Myocyte (in vitro differentiated cells): Measurements from ENCODE around the gene DNMT3A. TPM values are rescaled to one million over a fixed set of nuclear protein-coding genes. Genes with fewer than 3 reads are reported as not detected.

Experiments
- DNase-seq: peaks from one replicate; pipeline ENCODE4 v3.0.0-alpha.2; 2012; ENCODE audit warnings: low read depth
- total RNA-seq: library from RNA; depleted of rRNA; stranded (reverse); fragments of >200 nt; gene quantifications from 2 replicates; pipeline ENCODE4 v1.2.3, GENCODE V29; 2014

Gene DNMT3A
- total RNA-seq, 1 donor from 2014 or later = 5.7 TPM

DNA sequence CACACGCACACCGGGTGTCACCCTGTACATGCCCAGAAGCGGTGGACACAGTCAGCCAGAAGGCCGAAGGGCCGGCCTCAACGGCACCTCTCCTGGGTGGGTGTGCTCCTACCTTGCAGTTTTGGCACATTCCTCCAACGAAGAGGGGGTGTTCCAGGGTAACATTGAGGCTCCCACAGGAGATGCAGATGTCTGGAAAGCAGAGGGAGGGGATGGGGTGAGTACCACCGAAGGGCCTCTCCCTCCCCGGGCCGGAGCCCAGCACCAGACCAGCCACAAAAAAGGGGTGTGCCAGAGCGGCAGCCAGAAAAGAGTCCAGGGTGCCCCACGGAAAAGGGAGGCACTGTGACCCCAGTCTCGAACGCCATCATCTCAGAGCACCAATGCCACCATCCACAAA lies 96.6 kb downstream of the DNMT3A start:
- DNase-seq = no peak

DNA sequence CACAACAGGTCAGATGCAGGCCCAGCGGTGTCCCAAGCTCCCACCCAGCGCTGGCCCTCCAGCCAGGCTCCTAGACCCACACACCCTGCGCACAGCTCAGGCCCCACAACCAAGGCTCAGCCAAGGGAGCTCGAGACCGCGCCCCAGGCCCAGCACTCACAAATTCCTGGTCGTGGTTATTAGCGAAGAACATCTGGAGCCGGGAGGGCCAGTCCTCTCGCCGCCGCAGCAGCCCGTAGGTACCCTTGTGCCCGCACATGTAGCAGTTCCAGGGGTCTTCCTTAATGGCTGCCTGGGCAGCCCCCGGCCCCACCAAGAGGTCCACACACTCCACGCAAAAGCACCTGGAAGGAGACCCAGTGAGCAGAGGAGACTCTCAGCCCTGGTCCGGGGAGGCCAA lies 97.7 kb downstream of the DNMT3A start:
- DNase-seq = no peak

DNA sequence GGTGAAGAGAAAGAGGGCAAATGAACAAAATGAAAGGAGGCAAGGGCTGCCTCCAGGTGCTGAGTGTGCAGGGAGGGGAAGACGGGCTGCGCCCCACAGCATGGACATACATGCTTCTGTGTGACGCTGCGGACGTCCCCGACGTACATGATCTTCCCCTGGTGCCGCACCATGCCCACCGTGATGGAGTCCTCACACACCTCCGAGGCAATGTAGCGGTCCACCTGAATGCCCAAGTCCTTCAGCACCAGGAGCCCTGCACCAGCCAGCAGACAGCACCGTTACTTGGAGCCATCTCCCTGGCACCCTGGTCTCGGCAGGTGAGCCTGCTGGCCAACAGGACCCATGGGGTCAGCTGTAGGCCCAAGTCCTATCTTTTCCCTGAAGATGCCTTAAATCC lies 100.3 kb downstream of the DNMT3A start:
- DNase-seq = no peak

DNA sequence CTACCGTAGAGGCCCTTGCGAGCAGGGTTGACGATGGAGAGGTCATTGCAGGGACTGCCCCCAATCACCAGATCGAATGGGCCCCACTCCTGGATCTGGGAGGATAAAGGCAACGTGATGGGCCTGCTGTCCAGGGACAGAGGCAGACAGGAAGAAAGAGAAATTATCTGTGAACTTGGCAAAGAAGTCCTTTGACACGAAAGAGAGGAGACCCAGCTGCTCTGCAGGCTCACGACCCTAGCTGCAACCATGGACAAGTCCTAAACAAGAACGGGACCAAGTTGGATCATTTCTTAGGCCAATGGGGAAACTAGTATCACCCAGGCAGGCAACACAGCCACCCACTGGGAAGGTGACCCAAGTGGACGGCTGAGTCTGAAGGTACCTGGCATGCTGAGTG lies 101.1 kb downstream of the DNMT3A start:
- DNase-seq = no peak

DNA sequence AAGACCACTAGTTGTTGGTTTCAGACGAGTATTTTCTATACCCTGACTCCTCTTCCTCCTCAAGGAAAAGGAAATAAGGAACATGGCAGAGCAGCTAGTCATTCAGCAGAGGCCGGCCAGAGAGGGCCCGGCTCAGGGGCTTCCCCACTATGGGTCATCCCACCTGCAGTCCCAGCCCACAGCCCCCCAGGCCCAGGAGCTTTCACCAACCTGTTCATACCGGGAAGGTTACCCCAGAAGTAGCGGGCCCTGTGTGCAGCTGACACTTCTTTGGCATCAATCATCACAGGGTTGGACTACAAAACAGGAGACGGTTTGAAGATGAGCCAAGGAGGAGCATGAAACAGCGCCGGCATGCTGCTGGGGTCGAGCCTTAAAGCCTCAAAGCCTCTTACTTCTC lies 102.8 kb downstream of the DNMT3A start:
- no peak for DNase-seq

DNA sequence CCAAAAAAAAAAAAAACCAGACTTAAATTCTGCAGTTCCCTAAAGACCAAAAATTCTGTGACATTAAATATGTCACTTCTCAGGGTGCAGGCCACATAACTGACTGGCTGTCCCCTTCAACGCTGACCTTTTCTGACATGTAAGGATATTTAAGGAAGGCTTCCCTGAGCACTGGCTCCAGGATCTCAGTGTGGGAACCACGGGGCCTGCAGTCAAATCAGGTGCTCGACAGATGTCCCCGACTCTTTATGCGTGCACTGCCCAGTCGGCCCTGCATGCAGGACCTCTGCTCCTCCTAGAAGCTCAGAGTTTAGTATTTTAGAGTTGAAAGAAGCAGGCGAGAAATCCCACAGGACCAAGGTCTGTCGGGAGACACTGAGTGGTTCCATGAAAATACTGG lies 104.0 kb downstream of the DNMT3A start:
- no peak for DNase-seq

DNA sequence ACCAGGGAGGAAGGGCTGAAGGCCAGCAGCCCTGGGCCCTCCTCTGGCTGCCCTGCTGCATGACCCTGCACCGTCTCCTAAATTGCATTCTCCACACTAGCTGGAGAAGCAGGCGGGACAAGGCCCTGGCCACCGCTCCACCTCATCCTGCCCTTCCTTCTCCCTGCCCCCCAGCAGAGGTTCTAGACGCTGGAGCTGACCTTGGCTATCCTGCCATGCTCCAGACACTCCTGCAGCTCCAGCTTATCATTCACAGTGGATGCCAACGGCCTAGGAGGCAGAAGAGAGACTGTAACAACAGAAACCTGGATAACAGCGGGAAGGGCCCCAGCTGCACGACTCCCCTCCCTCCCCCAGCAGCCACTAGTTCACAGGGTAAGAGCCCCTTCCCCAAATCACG lies 105.0 kb downstream of the DNMT3A start:
- no peak for DNase-seq

DNA sequence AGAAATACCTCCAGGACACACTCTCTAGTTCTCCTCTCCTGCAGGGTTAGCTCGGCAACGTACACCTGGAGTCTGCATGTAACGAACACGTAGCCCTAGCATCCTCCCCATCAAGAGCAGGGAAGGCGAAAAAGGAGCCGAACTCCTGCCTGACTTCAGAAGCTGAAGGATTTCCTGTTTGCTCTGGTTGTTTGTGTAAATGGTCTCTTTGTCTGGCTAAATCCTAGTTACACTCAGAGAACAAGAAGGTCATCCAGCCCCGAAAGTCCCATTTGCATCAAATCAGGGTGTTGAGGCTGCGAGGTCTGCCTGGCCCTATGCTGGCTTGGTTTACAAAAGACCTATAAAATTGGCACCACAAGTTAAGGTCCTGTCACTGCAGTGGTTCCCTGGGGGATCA lies 107.0 kb downstream of the DNMT3A start:
- no peak for DNase-seq

DNA sequence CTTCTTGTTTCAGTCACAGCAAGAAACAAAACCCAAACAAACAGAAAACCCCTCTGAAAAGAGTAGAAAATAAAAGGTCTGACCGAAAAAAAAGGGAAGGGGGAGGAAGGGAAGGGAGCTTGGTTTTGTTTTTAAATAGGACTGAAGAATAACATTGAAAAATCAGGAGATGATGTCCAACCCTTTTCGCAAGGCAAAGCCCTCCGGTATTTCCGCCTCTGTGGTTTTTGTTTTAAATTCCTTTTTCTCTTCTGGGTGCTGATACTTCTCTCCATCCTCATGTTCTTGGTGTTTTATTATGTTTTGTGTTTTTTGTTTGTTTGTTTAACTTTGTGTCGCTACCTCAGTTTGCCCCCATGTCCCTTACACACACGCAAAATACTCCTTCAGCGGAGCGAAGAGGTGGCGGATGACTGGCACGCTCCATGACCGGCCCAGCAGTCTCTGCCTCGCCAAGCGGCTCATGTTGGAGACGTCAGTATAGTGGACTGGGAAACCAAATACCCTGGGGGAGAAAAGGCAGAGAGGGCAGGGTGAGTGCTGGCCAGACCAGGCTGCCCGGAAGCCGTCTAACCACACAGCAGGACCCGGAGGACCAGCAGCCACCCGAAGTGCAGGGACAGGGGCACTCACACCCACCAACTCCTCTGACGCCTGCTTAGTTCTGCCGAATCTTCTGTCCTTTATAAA lies 107.7 kb downstream of the DNMT3A start:
- DNase-seq = no peak

DNA sequence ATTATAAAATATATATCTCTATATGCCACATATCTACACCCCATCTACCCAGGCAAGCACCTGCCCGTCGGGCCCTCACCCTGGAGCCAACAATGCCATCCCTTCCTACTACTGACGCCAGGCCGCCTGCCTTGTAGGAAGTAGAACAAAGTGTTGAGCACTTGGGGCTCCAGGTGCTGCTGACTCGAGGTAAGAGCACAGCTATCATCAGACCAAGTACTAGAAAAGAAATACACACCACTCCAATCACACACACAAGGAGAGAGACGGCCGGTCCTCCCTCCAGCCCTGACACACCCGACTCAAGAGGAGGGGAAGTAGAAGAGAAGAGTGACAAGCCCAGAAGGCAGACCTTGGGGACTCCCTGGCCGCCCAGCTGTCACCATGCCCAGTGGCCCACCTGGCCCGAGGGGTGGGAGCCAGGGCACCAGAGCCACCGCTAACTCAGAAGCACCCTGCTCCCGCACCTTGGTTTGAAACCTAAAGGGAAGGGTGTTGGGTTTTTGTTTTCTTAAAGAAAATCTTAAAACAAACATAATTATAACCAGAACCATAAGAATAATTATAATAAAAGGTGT lies 109.4 kb downstream of the DNMT3A start:
- DNase-seq = no peak

DNA sequence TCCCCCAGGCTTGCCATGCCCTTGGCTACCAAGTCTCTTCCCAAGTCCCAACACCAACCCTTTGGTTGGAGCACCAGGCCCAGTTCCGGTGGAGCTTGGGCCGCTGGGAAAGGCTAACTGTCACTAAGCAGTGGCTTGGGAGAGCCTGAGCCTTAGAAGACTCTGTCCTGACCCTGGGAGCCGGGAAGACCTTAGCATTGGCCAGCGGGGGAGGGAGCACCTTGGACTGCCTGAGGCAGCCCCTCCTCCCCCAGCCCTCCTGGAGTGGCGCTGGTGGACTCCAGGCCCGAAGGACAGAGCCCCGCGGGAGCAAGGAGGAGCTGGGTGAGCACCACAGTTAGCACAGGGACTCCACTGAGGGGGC lies 110.8 kb downstream of the DNMT3A start:
- no peak for DNase-seq

DNA sequence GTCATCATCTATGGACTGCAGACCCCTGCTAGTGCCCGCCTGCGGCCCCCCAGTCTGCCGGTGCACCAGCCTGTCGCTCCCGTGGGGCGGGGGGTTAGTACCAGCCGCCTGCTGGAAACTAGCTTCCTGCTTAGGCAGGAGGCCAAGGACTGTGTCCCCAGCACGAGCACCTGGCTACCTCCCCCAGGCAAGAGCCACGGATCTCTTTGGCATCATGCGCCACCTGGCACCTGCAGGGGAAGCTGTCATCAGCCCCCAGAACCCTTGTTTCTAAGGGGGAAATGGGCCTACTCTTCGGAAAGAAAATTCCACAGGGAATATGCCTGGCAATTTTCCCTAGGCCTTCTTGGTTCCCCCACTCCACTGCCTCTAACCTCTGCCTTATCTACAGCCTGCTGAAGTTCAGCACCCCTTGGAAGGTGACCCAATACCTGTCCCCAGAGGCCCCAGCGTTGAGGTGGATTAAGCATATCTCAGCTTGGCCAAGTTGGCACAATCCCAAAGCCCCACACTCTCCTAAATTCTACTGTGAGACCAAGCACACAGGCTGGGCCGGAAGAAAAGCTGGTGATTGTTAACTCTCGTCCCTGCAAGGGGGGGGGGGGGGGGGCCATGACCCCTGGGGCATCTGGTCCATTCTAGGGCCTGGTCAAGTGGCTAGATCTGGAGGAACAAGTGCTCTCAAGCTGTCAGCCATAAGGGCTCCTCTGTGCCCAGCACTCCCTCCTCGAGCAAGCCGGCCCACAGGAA lies 111.4 kb downstream of the DNMT3A start:
- no peak for DNase-seq

DNA sequence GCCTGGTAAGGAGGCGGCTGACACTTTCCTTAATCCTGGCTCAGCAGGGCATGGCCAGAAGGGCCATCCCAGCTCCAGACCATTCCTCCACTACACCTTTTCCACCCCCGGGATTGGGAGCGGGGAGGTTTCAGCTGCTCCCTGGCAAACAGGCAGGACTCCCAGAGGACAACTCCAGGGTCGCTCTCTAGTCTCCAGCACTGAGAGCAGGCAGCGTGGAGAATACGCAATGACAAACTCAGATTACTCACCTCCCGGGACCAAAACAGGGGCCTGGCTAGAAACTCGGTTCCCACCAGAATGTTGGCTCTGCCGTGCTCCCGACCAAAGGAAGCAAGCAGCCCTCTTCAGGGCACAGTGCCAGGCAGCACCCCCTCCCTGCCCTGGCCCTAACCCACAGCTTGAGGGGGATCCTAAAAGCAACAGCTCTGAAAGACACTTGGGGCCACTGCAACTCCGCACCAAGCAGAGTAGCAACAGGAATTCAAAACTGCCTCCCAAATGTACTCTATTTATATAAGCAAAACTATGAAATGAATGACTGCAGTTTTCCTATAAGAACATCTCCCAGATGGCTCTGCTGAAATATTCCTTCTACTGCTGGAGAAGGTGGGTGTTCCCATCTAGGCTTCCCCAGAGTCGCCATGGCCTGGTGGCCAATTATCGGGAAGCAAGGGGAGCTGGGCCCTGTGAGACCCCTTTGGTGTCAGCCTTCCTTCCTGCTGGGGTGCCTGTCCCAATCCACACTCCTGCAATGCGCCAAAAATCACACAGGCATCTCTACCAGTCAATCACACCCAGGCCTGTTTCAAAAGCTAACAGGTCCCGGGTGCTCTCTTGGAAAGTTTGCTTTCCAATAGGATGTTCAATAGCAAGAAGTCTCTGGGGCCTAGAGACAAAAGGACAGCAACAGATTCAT lies 112.2 kb downstream of the DNMT3A start:
- DNase-seq = no peak

DNA sequence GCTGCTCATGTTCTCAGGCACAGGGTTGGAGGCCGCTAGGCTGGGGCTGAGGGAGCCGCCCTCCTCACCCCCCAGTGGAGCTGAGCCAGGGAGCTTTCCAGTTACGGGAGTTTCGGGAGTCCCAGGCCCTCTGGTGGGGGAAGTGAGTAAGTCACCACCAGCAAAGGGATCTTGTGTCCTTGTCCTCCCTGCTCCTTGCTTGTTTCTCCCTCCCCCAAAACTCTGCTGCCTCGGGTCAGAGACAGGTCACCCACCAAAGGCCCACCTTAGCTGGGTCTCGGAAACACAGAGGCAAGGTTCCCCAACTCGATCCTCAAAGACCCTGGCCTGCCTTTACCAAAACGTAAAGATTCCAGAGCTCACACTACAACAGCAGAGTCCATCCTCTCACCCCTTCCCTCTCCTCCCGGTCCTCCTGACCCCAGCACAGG lies 112.9 kb downstream of the DNMT3A start:
- peak; percentile 81 for DNase-seq

DNA sequence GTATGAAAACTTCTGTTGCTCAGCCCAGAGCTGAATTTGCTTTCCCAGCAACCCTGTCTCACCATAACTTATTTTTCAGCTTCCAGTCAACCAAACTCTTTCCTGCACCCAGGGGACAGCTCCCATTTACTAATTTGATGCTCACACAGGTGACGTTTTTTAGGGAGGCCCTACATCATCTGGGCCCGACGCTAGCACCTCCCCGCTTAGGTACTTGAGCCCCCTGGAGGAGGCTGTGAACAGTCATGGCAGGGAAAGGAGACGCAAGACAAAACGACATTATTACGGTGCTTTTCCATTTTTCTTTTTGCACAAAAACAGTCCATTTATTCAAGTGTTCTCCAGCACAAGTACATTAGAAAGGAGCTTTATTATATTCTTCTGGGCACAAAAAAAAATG lies 114.1 kb downstream of the DNMT3A start:
- DNase-seq = no peak

DNA sequence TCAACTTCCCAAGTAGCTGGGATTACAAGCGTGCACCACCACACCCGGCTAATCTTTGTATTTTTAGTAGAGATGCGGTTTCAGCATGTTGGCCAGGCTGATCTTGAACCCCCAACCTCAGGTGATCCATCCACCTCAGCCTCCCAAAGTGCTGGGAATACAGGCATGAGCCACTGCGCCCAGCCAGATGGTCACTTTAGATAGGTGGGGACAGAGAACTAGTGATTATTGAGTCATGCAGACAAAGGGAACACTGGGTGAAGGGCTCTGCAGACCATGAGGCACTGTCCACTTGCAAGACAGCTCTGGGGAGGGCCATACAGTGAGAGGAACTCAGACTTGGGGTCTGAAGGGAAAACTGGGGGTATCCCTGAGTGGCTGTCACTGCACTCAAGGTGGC lies 114.9 kb downstream of the DNMT3A start:
- DNase-seq = no peak

DNA sequence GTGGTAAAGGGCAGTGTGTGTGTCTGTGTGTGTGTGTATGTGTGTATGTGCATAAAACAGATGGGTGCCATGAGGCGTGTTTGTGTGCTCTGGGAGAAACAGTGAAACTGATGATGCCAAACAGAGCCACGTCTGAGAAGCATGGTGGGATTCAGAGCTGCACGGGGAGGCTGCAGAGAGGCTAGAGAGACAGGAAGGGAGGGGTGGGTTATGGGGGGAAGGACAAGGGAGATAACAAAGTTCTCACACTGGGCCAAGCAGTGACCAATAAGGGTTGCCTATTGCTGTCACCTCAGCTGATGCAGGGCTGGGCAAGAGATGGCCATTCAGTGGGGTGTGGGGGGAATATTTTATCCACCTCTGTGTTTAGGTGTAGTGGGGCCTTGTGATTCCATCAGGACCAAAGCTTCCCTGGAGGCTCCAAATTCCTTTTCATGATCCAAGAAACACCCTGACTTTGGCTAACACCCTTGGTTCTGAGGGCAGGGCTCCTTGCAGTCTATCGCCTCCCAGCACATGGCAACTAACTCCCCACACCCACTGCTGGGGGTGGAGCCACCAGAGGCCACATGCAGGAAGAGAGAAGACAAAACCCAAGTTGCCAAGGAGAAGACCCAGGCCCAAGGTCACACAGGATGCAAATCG lies 119.1 kb downstream of the DNMT3A start:
- DNase-seq = no peak

DNA sequence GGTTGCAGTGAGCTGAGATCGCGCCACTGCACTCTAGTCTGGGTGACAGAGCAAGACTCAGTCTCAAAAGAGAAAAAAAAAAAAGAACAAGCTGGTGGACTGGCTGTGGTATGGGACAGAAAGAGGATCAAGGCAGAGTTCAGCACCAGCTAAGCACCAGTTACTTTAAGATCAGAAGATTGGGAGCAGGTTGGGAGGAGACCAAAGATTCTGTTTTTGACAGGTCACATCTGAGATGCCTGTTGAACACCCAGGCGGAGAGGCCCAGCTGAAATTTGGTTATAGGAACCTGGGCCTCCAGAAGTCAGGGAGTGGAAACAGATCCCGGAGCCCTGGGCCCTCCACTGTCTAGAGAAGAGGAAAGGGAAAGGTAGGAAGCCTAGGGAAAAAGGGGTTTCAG lies 120.1 kb downstream of the DNMT3A start:
- no peak for DNase-seq

DNA sequence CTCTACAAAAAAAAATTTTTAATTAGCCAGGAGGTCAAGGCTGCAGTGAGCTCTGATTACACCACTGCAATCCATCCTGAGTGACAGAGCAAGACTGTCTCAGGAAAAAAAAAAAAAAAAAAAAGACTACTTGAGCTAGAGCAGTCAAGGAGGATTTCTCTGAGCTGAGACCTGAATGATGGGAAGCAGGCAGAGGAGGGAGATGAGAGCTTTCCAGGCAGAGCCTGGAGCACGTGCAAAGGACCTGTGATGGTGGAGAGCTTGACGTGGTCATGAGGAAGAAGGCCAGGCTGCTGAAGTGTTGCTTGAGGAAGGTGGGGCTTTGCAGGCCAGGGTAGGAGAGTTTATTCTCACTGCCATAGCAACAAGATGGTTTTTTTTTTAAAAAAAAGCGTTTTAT lies 121.4 kb downstream of the DNMT3A start:
- DNase-seq = no peak

DNA sequence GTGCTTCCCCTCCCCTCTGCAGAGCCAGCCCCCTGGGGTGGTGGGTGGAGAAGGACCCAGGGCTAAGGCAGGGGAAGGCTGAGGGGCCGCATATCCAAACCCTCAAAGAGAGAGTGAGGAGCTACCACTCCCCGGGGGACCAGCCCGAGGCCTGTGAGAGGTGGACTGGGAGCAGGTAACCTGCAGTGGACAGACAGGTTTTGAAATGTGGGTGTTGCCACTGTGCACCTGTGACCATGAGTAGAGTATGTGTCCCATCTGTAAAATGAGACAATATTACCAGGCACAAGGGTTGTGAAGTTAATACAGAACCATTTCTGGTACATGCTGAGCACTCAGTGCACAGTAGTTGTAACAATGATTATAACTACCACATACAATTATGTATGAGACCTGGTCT lies 122.1 kb downstream of the DNMT3A start:
- DNase-seq = no peak

DNA sequence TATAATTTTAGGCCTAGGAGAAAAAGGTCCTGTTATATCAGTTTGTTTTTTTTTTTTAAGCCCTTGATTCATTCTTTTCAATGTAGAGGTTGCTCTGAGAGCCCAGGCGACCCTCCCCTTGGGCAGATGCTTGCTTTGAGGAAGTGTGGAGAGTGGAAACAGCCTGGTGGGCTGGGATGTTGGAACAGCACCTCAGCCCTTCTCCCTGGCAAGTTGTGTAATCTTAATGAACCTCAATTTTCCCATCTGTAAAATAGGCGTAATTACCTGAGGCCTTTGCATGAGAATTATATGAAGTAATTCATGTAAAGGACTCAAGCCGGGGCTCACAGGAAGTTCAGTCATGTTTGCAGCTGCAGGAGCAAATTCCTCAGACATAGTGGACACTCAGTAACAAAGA lies 123.6 kb downstream of the DNMT3A start:
- no peak for DNase-seq
